GM12878 (cell line): Measurements from ENCODE around the gene VWA3A. TPM values are rescaled to one million over a fixed set of nuclear protein-coding genes. Genes with fewer than 3 reads are reported as not detected.
"Not testable (repeated sequence)": the region's sequence is repeated elsewhere in the genome, so short reads cannot be mapped to it uniquely, and the experiment has no call there.

Experiments
- ATAC-seq: fragments of 200-7000 bp; cut with Tn5 transposase; 3 replicates; pipeline ENCODE4 v1.9.1; 2020; ENCODE audit warnings: mild to moderate bottlenecking, moderate library complexity
- BruUV-seq: library from RNA; stranded (reverse); fragments of 400-500 nt; replicated peaks from 2 replicates; lab custom pipeline; 2021; lab: Mats Ljungman, UMichigan
- CTCF ChIA-PET: fragments of 300-600 bp; sonication (Branson Sonifier 250); formaldehyde crosslinking; extraction: SDS; loops from one replicate; lab custom pipeline; 2021; ENCODE audit warnings: inconsistent platforms; lab: Yijun Ruan, JAX
- POLR2A ChIA-PET: fragments of 350-600 bp; formaldehyde crosslinking; extraction: SDS; loops from one replicate; lab custom pipeline; 2021; ENCODE audit warnings: inconsistent platforms; lab: Charles Lee
- RAD21 ChIA-PET: fragments of 300-600 bp; sonication (Branson Sonifier 250); formaldehyde crosslinking; loops from one replicate; lab custom pipeline; 2023; ENCODE audit warnings: antibody characterized with exemption; ENCODE audit not compliant: unreplicated experiment; lab: Charles Lee
- SMC1A ChIA-PET: fragments of 300-600 bp; sonication (Branson Sonifier 250); formaldehyde crosslinking; loops from one replicate; lab custom pipeline; 2023; ENCODE audit not compliant: unreplicated experiment, uncharacterized antibody; lab: Charles Lee
- DNase-seq: peaks from one replicate; pipeline ENCODE4 v3.0.0-alpha.2; 2011; ENCODE audit warnings: low read depth, low spot score
- FAIRE-seq: peaks from 3 replicates; lab custom pipeline; 2011; peaks lifted over from hg19 to GRCh38; lab: Jason Lieb, UNC
- H2AFZ ChIP-seq: 2 replicates; pipeline ENCODE4 v1.6.0; 2011; ENCODE audit warnings: low read depth, low read length, control low read depth; ENCODE audit not compliant: control insufficient read depth
- H3K27ac ChIP-seq: 2 replicates; pipeline ENCODE4 v1.5.1; 2011; ENCODE audit warnings: control low read depth; ENCODE audit not compliant: control insufficient read depth, insufficient read depth
- H3K27me3 ChIP-seq, 2 experiments: replicated peaks in 1 of 2; 2 replicates each; pipeline versions ENCODE4 v1.6.0 to v1.6.1; 2011; ENCODE audit warnings: low read length in 1 of 2; ENCODE audit not compliant: control insufficient read depth in 2 of 2, insufficient read depth in 2 of 2
- H3K36me3 ChIP-seq, 2 experiments: 2 replicates each; pipeline ENCODE4 v1.5.1; 2011; ENCODE audit warnings: low read length in 1 of 2; ENCODE audit not compliant: control insufficient read depth in 2 of 2, insufficient read depth in 2 of 2
- H3K4me1 ChIP-seq: 2 replicates; pipeline ENCODE4 v1.6.1; 2011; ENCODE audit warnings: mild to moderate bottlenecking, low read length, moderate library complexity, mixed read lengths; ENCODE audit not compliant: control insufficient read depth, insufficient read depth
- H3K4me2 ChIP-seq: 2 replicates; pipeline ENCODE4 v1.6.0; 2011; ENCODE audit warnings: control low read depth; ENCODE audit not compliant: control insufficient read depth, insufficient read depth
- H3K4me3 ChIP-seq: fragments of 200-600 bp; sonication (generic); 2 replicates; pipeline ENCODE4 v1.5.1; 2016
- H3K79me2 ChIP-seq: 2 replicates; pipeline ENCODE4 v1.6.0; 2011; ENCODE audit warnings: low read length; ENCODE audit not compliant: control insufficient read depth, insufficient read depth
- H3K9ac ChIP-seq: 2 replicates; pipeline ENCODE4 v1.8.0; 2011; ENCODE audit warnings: low read length, control low read depth, mixed read lengths; ENCODE audit not compliant: control insufficient read depth, insufficient read depth
- H3K9me3 ChIP-seq: replicated peaks from 3 replicates; pipeline ENCODE4 v1.5.1; 2011; ENCODE audit warnings: mild to moderate bottlenecking, low read length; ENCODE audit not compliant: control insufficient read depth, insufficient read depth
- H4K20me1 ChIP-seq: 2 replicates; pipeline ENCODE4 v1.6.0; 2011; ENCODE audit not compliant: control insufficient read depth, insufficient read depth
- BACH1 ChIP-seq: fragments of 450-650 bp; IDR thresholded peaks from 2 replicates; pipeline ENCODE4 v1.6.1; 2017; ENCODE audit warnings: mild to moderate bottlenecking, borderline replicate concordance
- CEBPB ChIP-seq, 2 experiments: fragments of 150-350 bp in 1 of 2; IDR thresholded peaks; 2 replicates each; pipeline ENCODE4 v1.6.1; 2012 to 2014; ENCODE audit warnings: low read depth in 2 of 2, low read length in 2 of 2, borderline replicate concordance in 1 of 2, inconsistent platforms in 1 of 2
- E2F8 ChIP-seq: fragments of 450-650 bp; IDR thresholded peaks from 2 replicates; pipeline ENCODE4 v1.6.1; 2018; ENCODE audit warnings: mild to moderate bottlenecking, low read depth, moderate library complexity; ENCODE audit not compliant: partially characterized antibody
- FOXM1 ChIP-seq: IDR thresholded peaks from 2 replicates; pipeline ENCODE4 v1.6.1; 2012; ENCODE audit warnings: low read depth, mild to moderate bottlenecking, inconsistent platforms, low read length, moderate library complexity
- MEF2B ChIP-seq: fragments of 450-650 bp; IDR thresholded peaks from 2 replicates; pipeline ENCODE4 v1.6.1; 2018; ENCODE audit warnings: mild to moderate bottlenecking, moderate library complexity; ENCODE audit not compliant: partially characterized antibody, poor library complexity, severe bottlenecking
- NFIC ChIP-seq: IDR thresholded peaks from 2 replicates; pipeline ENCODE4 v1.6.1; 2012; ENCODE audit warnings: low read depth, mild to moderate bottlenecking, inconsistent platforms, low read length, moderate library complexity
- NR2F1 ChIP-seq: fragments of 450-650 bp; conservative IDR thresholded peaks from 2 replicates; pipeline ENCODE4 v1.6.1; 2017; ENCODE audit warnings: mild to moderate bottlenecking
- ZNF384 ChIP-seq: IDR thresholded peaks from 2 replicates; pipeline ENCODE4 v1.6.1; 2012; ENCODE audit warnings: low read depth, mild to moderate bottlenecking, low read length, improper control_type of control experiment, borderline replicate concordance
- WGBS: methylation state at CpG from one replicate; pipeline ENCODE4 v1.1.6; 2016; ENCODE audit warnings: low lambda C conversion rate; ENCODE audit not compliant: insufficient replicate concordance, insufficient coverage; ENCODE audit errors: missing lambda C conversion rate; 5-methylcytosine and 5-hydroxymethylcytosine counted together
- in situ Hi-C: fragments of 300-500 bp; cut with MboI; formaldehyde crosslinking; loops from 9 replicates; pipeline ENCODE4 v1.14.3; 2018; ENCODE audit warnings: mixed read lengths
- intact Hi-C: fragments of 100-400 bp; cut with micrococcal nuclease; formaldehyde crosslinking; loops from one replicate; pipeline ENCODE4 v1.14.2; 2022; ENCODE audit not compliant: unreplicated experiment
- polyA plus RNA-seq, 11 experiments: library from polyadenylated mRNA; depleted of rRNA in 4 of 11; unstranded in 6 of 11; stranded (reverse) in 5 of 11; fragments of >200 nt; fragmentation: Nextera tagmentation in 4 of 11; fragmentation: Illumina TruSeq in 1 of 11; extraction: Ambion mirVana in 4 of 11; extraction: Trizol in 1 of 11; gene quantifications; 1 replicate in 1 of 11; 2 replicates in 10 of 11; pipeline versions ENCODE4 v1.2.1 to v1.2.3, GENCODE V29; 2011 to 2016; ENCODE audit warnings: inconsistent platforms in 2 of 11, missing spikeins in 2 of 11, low read depth in 1 of 11
- total RNA-seq, 4 experiments: library from RNA; depleted of rRNA in 3 of 4; stranded (reverse); fragments of >200 nt in 3 of 4; fragmentation: Illumina TruSeq in 1 of 4; extraction: Trizol in 1 of 4; gene quantifications; 2 replicates each; pipeline versions ENCODE4 v1.2.1 to v1.2.3, GENCODE V29; 2013 to 2021

Gene VWA3A
- total and polyA plus RNA-seq, 10 of the 15 experiments (the other 5 are each of a cell fraction or from before 2014, with no cell fraction given): 0.01 TPM; not detected in 9

GRCh38 chr16:22126037-22126558, 33.8 kb downstream of the VWA3A start (continued):
- no peak for TF ChIP-seq FOXM1
- TF ChIP-seq NFIC: no peak
- TF ChIP-seq ZNF384: no peak
- no peak for TF ChIP-seq CEBPB (IDR thresholded peaks at IDR 0.05; ENCODE audit: borderline replicate concordance in 1 of 2, low read depth in 2 of 2, low read length in 2 of 2)
- no peak for TF ChIP-seq MEF2B
- no peak for TF ChIP-seq BACH1
- no peak for TF ChIP-seq NR2F1
- no peak for TF ChIP-seq E2F8

- BruUV-seq, H3K27me3 ChIP-seq, FAIRE-seq, H3K79me2 ChIP-seq, H3K9ac ChIP-seq, intact Hi-C loops, SMC1A ChIA-PET, DNase-seq, H3K4me1 ChIP-seq, CTCF ChIA-PET, in situ Hi-C loops, H3K4me2 ChIP-seq, ATAC-seq, H4K20me1 ChIP-seq, H3K36me3 ChIP-seq, H3K27ac ChIP-seq, H2AFZ ChIP-seq, H3K4me3 ChIP-seq, H3K9me3 ChIP-seq: not testable (repeated sequence)
- 87% methylated on average over 1 of the region's 1 CpG for WGBS
- POLR2A ChIA-PET: interaction anchor here (0.7 kb wide), 1 partner anchor 1788 kb away, joined by 4 read pairs; no protein-coding TSS in a partner anchor
- RAD21 ChIA-PET: interaction anchor here (0.7 kb wide), 1 partner anchor 61 kb away, joined by 3 read pairs; no protein-coding TSS in a partner anchor
Observed at GRCh38 chr16:22128537-22128936, 36.2 kb downstream of the VWA3A start.
